IPS DF 4.7 (cell line): ENCODE results near the gene NOP16.

Experiments
- DNase-seq: peaks from one replicate; pipeline ENCODE4 v3.0.0-alpha.2; 2013; ENCODE audit warnings: low spot score; ENCODE audit errors: extremely low read depth

The NOP16 gene

GRCh38 chr5:176360894-176361436, 27.4 kb downstream of the NOP16 start:
- no peak for DNase-seq

- DNase-seq: no peak
Observed at GRCh38 chr5:176359658-176360057, 28.7 kb downstream of the NOP16 start.

- DNase-seq: no peak
Observed at GRCh38 chr5:176356179-176356566, 32.2 kb downstream of the NOP16 start.

- DNase-seq: no peak
Observed at GRCh38 chr5:176355400-176356178, 32.8 kb downstream of the NOP16 start.

GRCh38 chr5:176353533-176353932, 34.9 kb downstream of the NOP16 start:
- DNase-seq: no peak

GRCh38 chr5:176352116-176352878, 36.1 kb downstream of the NOP16 start:
- DNase-seq: no peak

GRCh38 chr5:176350416-176350815, 38.0 kb downstream of the NOP16 start:
- DNase-seq: no peak

- DNase-seq: no peak
Observed at GRCh38 chr5:176342766-176343458, 45.5 kb downstream of the NOP16 start.

GRCh38 chr5:176342158-176342483, 46.3 kb downstream of the NOP16 start:
- no peak for DNase-seq

GRCh38 chr5:176341325-176342157, 46.9 kb downstream of the NOP16 start:
- DNase-seq: no peak

- no peak for DNase-seq
Observed at GRCh38 chr5:176339304-176339703, 49.1 kb downstream of the NOP16 start.

- DNase-seq: no peak
Observed at GRCh38 chr5:176337913-176338312, 50.5 kb downstream of the NOP16 start.

GRCh38 chr5:176334031-176334770, 54.2 kb downstream of the NOP16 start:
- no peak for DNase-seq
